Gastroesophageal sphincter (tissue), 4 donors: ENCODE data around the gene ABHD17A. TPM values are rescaled to one million over a fixed set of nuclear protein-coding genes. Genes with fewer than 3 reads are reported as not detected.

ENCODE experiments used
- ATAC-seq: fragments of 150-250 bp; one replicate; pipeline ENCODE4 v1.9.1; 2016; ENCODE audit warnings: mild to moderate bottlenecking, moderate library complexity
- H3K27ac ChIP-seq, 4 donors: fragments of 200-600 bp; sonication (generic) in 3 of 4; 1 replicate in 3 of 4; 2 replicates in 1 of 4; pipeline ENCODE4 v1.5.1; 2016 to 2019
- H3K27me3 ChIP-seq: fragments of 200-600 bp; sonication (generic); one replicate; pipeline ENCODE4 v1.5.1; 2019
- H3K36me3 ChIP-seq, 2 donors: fragments of 200-600 bp; sonication (generic); one replicate each; pipeline ENCODE4 v1.5.1; 2019; ENCODE audit warnings: control low read depth in 1 of 2
- H3K4me1 ChIP-seq, 3 donors: fragments of 200-600 bp; sonication (generic); 1 replicate in 2 of 3; 2 replicates in 1 of 3; pipeline ENCODE4 v1.5.1; 2016 to 2019; ENCODE audit warnings: control low read depth in 2 of 3
- H3K4me3 ChIP-seq, 2 donors: fragments of 200-600 bp; sonication (generic); one replicate each; pipeline ENCODE4 v1.5.1; 2019; ENCODE audit warnings: mild to moderate bottlenecking in 1 of 2, moderate library complexity in 1 of 2
- H3K9me3 ChIP-seq, 3 donors: fragments of 200-600 bp; sonication (generic); one replicate each; pipeline ENCODE4 v1.5.1; 2017 to 2019; ENCODE audit warnings: control low read depth in 2 of 3
- CTCF ChIP-seq, 4 experiments: fragments of 200-600 bp in 2 of 4; fragments of 450-650 bp in 2 of 4; sonication (generic) in 1 of 4; IDR thresholded peaks; one replicate each; pipeline ENCODE4 v1.5.1; 2017 to 2019; ENCODE audit warnings: antibody characterized with exemption in 4 of 4, mild to moderate bottlenecking in 2 of 4, moderate library complexity in 2 of 4
- EP300 ChIP-seq: sonication (generic); formaldehyde crosslinking; IDR thresholded peaks from one replicate; pipeline ENCODE4 v1.6.1; 2017; ENCODE audit warnings: antibody characterized with exemption, mild to moderate bottlenecking
- POLR2A ChIP-seq, 2 donors: fragments of 450-650 bp; IDR thresholded peaks; one replicate each; pipeline ENCODE4 v1.6.1; 2017; ENCODE audit warnings: antibody characterized with exemption in 2 of 2, mild to moderate bottlenecking in 2 of 2, moderate library complexity in 1 of 2
- POLR2AphosphoS5 ChIP-seq: sonication (generic); formaldehyde crosslinking; IDR thresholded peaks from one replicate; pipeline ENCODE4 v1.6.1; 2017; ENCODE audit warnings: antibody characterized with exemption
- WGBS, 2 donors: methylation state at CpG; one replicate each; pipeline ENCODE4 v1.1.5; 2018; ENCODE audit warnings: low coverage in 1 of 2; 5-methylcytosine and 5-hydroxymethylcytosine counted together
- total RNA-seq, 4 donors: library from RNA; depleted of rRNA; stranded (reverse); fragments of >200 nt; gene quantifications; one replicate each; pipeline ENCODE4 v1.1.0, GENCODE V29; 2016

The ABHD17A gene
- total RNA-seq, 4 donors from 2014 or later, result 80.0 to 117 (median 91.0) TPM

GRCh38 chr19:1871140-1871597, 14.1 kb downstream of the ABHD17A start:
- Histone ChIP-seq H3K36me3 (peaks cover 0 to 20% of the 10 kb centered on the region in 2 donors), H3K27me3 (no peaks in the 10 kb centered on the region), H3K4me1 (peaks cover 0 to 50% (median 19%) of the 10 kb centered on the region in 3 donors), H3K9me3 (no peaks in the 10 kb centered on the region), H3K27ac (peak overlapping the region in 2 of 4 donors; percentile 15 to 97), H3K4me3 (no peak overlapping the region)
- no peak for ATAC-seq
- WGBS, 2 donors, result 73% methylated on average over 6 of the region's 15 CpGs; no CpG with 5 or more reads in 1 of the 2 donors
- TF ChIP-seq EP300, result no peak
- TF ChIP-seq POLR2AphosphoS5, result no peak
- TF ChIP-seq CTCF (IDR thresholded peaks at IDR 0.05), result no peak
- TF ChIP-seq POLR2A (IDR thresholded peaks at IDR 0.05), result no peak

- 71 to 76% methylated on average over 5 to 6 of the region's 7 CpGs for WGBS, 2 donors
- no peak for ATAC-seq
- no peak overlapping the region for H3K4me3 ChIP-seq
Measured at GRCh38 chr19:1868971-1869370, 16.3 kb downstream of the ABHD17A start.

GRCh38 chr19:1867349-1867724, 18.0 kb downstream of the ABHD17A start:
- H3K36me3 ChIP-seq, result peaks cover 0 to 20% of the 10 kb centered on the region in 2 donors
- no peak for ATAC-seq
- H3K27ac ChIP-seq, result peak overlapping the region in 1 of 4 donors; percentile 6
- H3K4me3 ChIP-seq, result no peak overlapping the region
- TF ChIP-seq POLR2AphosphoS5 (no peak), POLR2A (IDR thresholded peaks at IDR 0.05) (no peak), EP300 (no peak), CTCF (IDR thresholded peaks at IDR 0.05) (no peak)
- no peaks in the 10 kb centered on the region for H3K9me3 ChIP-seq
- 86% methylated on average over 2 of the region's 9 CpGs; no CpG with 5 or more reads in 1 of the 2 donors for WGBS, 2 donors
- peaks cover 2% of the 10 kb centered on the region for H3K27me3 ChIP-seq
- H3K4me1 ChIP-seq, result peaks cover 0 to 35% (median 3%) of the 10 kb centered on the region in 3 donors

More at GRCh38 chr19:1868971-1869370, 16.3 kb downstream of the ABHD17A start:
- Histone ChIP-seq H3K9me3 (no peaks in the 10 kb centered on the region), H3K27me3 (no peaks in the 10 kb centered on the region), H3K4me1 (peaks cover 0 to 48% (median 17%) of the 10 kb centered on the region in 3 donors), H3K36me3 (peaks cover 0 to 20% of the 10 kb centered on the region in 2 donors), H3K27ac (no peak overlapping the region)
- TF ChIP-seq POLR2A (IDR thresholded peaks at IDR 0.05) (no peak), POLR2AphosphoS5 (no peak), EP300 (no peak), CTCF (IDR thresholded peaks at IDR 0.05) (no peak)

GRCh38 chr19:1866693-1867348, 18.5 kb downstream of the ABHD17A start:
- no peak for TF ChIP-seq POLR2A (IDR thresholded peaks at IDR 0.05)
- no peak for TF ChIP-seq CTCF (IDR thresholded peaks at IDR 0.05)
- TF ChIP-seq EP300, result no peak
- no peak for TF ChIP-seq POLR2AphosphoS5
- H3K4me1 ChIP-seq, result peaks cover 0 to 35% (median 8%) of the 10 kb centered on the region in 3 donors
- WGBS, 2 donors, result 89 to 100% methylated on average over 1 to 2 of the region's 8 CpGs
- H3K27ac ChIP-seq, result peak overlapping the region in 1 of 4 donors; percentile 6
- no peaks in the 10 kb centered on the region for H3K9me3 ChIP-seq
- H3K36me3 ChIP-seq, result peaks cover 0 to 20% of the 10 kb centered on the region in 2 donors
- no peak overlapping the region for H3K4me3 ChIP-seq
- peaks cover 7% of the 10 kb centered on the region for H3K27me3 ChIP-seq
- ATAC-seq, result no peak
